ENCODE results near the gene CTIF. TPM values are rescaled to one million over a fixed set of nuclear protein-coding genes. Genes with fewer than 3 reads are reported as not detected.

Gene CTIF
- total RNA-seq, 4 donors from 2014 or later, result 14.1 to 78.2 (median 18.4) TPM

GRCh38 chr18:48678237-48679115, 139.6 kb downstream of the CTIF start:
- H3K4me3 ChIP-seq, result no peak overlapping the region
- 84 to 91% methylated on average over 7 to 16 of the region's 16 CpGs for WGBS, 2 donors (ENCODE audit: low coverage in 1 of 2)
- TF ChIP-seq POLR2A (IDR thresholded peaks at IDR 0.05), result no peak
- no peak for TF ChIP-seq EP300 (IDR thresholded peaks at IDR 0.05; ENCODE audit: low read depth)
- TF ChIP-seq CTCF (IDR thresholded peaks at IDR 0.05), result no peak
- TF ChIP-seq POLR2AphosphoS5 (IDR thresholded peaks at IDR 0.05), result no peak
- no peaks in the 10 kb centered on the region for H3K36me3 ChIP-seq
- intact Hi-C loops (cut with DNase I; ENCODE audit: low total_unique reads) (loop anchor here (10.0 kb wide), 1 partner anchor 736 kb away; no protein-coding TSS in a partner anchor), in situ Hi-C loops (cut with MboI; ENCODE audit: low pct_ligation_motif_present in 1 of 4, low pct_unique_long_range_greater_than_20kb in 1 of 4, low sequenced_read_pairs in 3 of 4) (loop anchor here (10.0 to 25.0 kb wide), 5 partner anchors 234 to 759 kb away; no protein-coding TSS in a partner anchor)
- peaks cover 0 to 25% (median 5%) of the 10 kb centered on the region in 4 donors for H3K4me1 ChIP-seq
- no peak for DNase-seq
- H3K9me3 ChIP-seq, result no peaks in the 10 kb centered on the region
- no peak overlapping the region for H3K27ac ChIP-seq
- H3K27me3 ChIP-seq, result no peaks in the 10 kb centered on the region

GRCh38 chr18:48679236-48679635, 140.4 kb downstream of the CTIF start:
- H3K9me3 ChIP-seq, result no peaks in the 10 kb centered on the region
- H3K4me1 ChIP-seq, result peaks cover 0 to 24% (median 5%) of the 10 kb centered on the region in 4 donors
- H3K36me3 ChIP-seq, result no peaks in the 10 kb centered on the region
- H3K27ac ChIP-seq, result no peak overlapping the region
- in situ Hi-C loops (cut with MboI; ENCODE audit: low pct_ligation_motif_present in 1 of 4, low pct_unique_long_range_greater_than_20kb in 1 of 4, low sequenced_read_pairs in 3 of 4) (loop anchor here (10.0 to 25.0 kb wide), 5 partner anchors 233 to 758 kb away; no protein-coding TSS in a partner anchor), intact Hi-C loops (cut with DNase I; ENCODE audit: low total_unique reads) (loop anchor here (10.0 kb wide), 1 partner anchor 736 kb away; no protein-coding TSS in a partner anchor)
- no peaks in the 10 kb centered on the region for H3K27me3 ChIP-seq
- 71 to 86% methylated on average over 1 to 3 of the region's 3 CpGs for WGBS, 2 donors (ENCODE audit: low coverage in 1 of 2)
- H3K4me3 ChIP-seq, result no peak overlapping the region
- DNase-seq, result no peak
- TF ChIP-seq EP300 (IDR thresholded peaks at IDR 0.05; ENCODE audit: low read depth), result no peak
- TF ChIP-seq CTCF (IDR thresholded peaks at IDR 0.05), result no peak
- TF ChIP-seq POLR2A (IDR thresholded peaks at IDR 0.05), result no peak
- no peak for TF ChIP-seq POLR2AphosphoS5 (IDR thresholded peaks at IDR 0.05)

GRCh38 chr18:48680339-48681250, 141.8 kb downstream of the CTIF start:
- Histone ChIP-seq H3K4me3 (no peak overlapping the region), H3K27me3 (no peaks in the 10 kb centered on the region), H3K9me3 (no peaks in the 10 kb centered on the region), H3K36me3 (no peaks in the 10 kb centered on the region), H3K27ac (peak overlapping the region; percentile 7 to 25 (median 16)), H3K4me1 (peaks cover 0 to 13% (median under 1%) of the 10 kb centered on the region in 4 donors)
- TF ChIP-seq CTCF (IDR thresholded peaks at IDR 0.05), result no peak
- TF ChIP-seq POLR2AphosphoS5 (IDR thresholded peaks at IDR 0.05), result no peak
- TF ChIP-seq EP300 (IDR thresholded peaks at IDR 0.05; ENCODE audit: low read depth), result no peak
- TF ChIP-seq POLR2A (IDR thresholded peaks at IDR 0.05), result no peak
- intact Hi-C loops (cut with DNase I; ENCODE audit: low total_unique reads), result no loop called here
- WGBS, 2 donors (ENCODE audit: low coverage in 1 of 2), result 60 to 88% methylated on average over 3 to 23 of the region's 23 CpGs
- in situ Hi-C loops (cut with MboI; ENCODE audit: low pct_ligation_motif_present in 1 of 4, low pct_unique_long_range_greater_than_20kb in 1 of 4, low sequenced_read_pairs in 3 of 4), result loop anchor here in 3 of 4 donors (25.0 kb wide), 3 partner anchors 232 to 757 kb away; no protein-coding TSS in a partner anchor
- no peak for DNase-seq

All from transverse colon (tissue), 4 donors.